Gastrocnemius medialis (tissue), 4 donors: ENCODE measurements around the gene RREB1. TPM values are rescaled to one million over a fixed set of nuclear protein-coding genes. Genes with fewer than 3 reads are reported as not detected.
"Not testable (repeated sequence)": the region's sequence is repeated elsewhere in the genome, so short reads cannot be mapped to it uniquely, and the experiment has no call there.

Source experiments
- ATAC-seq, 2 donors: fragments of 150-250 bp; one replicate each; pipeline ENCODE4 v1.9.1; 2016
- DNase-seq, 2 donors: peaks; one replicate each; pipeline ENCODE4 v3.0.0-alpha.2; 2019
- H3K27ac ChIP-seq, 4 donors: fragments of 200-600 bp; sonication (generic); 1 replicate in 1 of 4; 2 replicates in 3 of 4; pipeline ENCODE4 v1.5.1; 2016 to 2018; ENCODE audit warnings: mild to moderate bottlenecking in 2 of 4, moderate library complexity in 1 of 4
- H3K27me3 ChIP-seq, 3 donors: fragments of 200-600 bp; sonication (generic) in 2 of 3; 1 replicate in 1 of 3; 2 replicates in 2 of 3; pipeline versions ENCODE4 v1.5.1 to v1.6.0; 2016 to 2019; ENCODE audit warnings: mild to moderate bottlenecking in 1 of 3, moderate library complexity in 1 of 3
- H3K36me3 ChIP-seq, 2 donors: fragments of 200-600 bp; sonication (generic) in 1 of 2; one replicate each; pipeline ENCODE4 v1.5.1; 2017 to 2018
- H3K4me1 ChIP-seq, 2 donors: fragments of 200-600 bp; sonication (generic) in 1 of 2; one replicate each; pipeline ENCODE4 v1.5.1; 2016 to 2017; ENCODE audit warnings: mild to moderate bottlenecking in 2 of 2
- H3K4me3 ChIP-seq, 4 donors: fragments of 200-600 bp; sonication (generic) in 3 of 4; 1 replicate in 1 of 4; 2 replicates in 3 of 4; pipeline ENCODE4 v1.5.1; 2016 to 2019; ENCODE audit warnings: mild to moderate bottlenecking in 2 of 4
- H3K9me3 ChIP-seq, 3 donors: fragments of 200-600 bp; sonication (generic) in 2 of 3; 1 replicate in 1 of 3; 2 replicates in 2 of 3; pipeline ENCODE4 v1.5.1; 2016 to 2019
- POLR2A ChIP-seq, 2 donors: fragments of 450-650 bp; IDR thresholded peaks; one replicate each; pipeline ENCODE4 v1.6.1; 2017; ENCODE audit warnings: antibody characterized with exemption in 2 of 2, mild to moderate bottlenecking in 2 of 2, moderate library complexity in 2 of 2
- in situ Hi-C, 4 donors: fragments of 200-750 bp; cut with MboI; loops; one replicate each; pipeline versions ENCODE4 v1.15.0 to v1.8.0; 2017; ENCODE audit warnings: low sequenced_read_pairs in 4 of 4
- intact Hi-C: fragments of 100-400 bp; cut with DNase I; formaldehyde crosslinking; loops from one replicate; pipeline ENCODE4 v1.15.1; 2023; ENCODE audit warnings: low total_unique reads
- total RNA-seq, 4 donors: library from RNA; depleted of rRNA; stranded (reverse); fragments of >200 nt; gene quantifications; one replicate each; pipeline versions ENCODE4 v1.1.0 to v1.2.3, GENCODE V29; 2016
- TF ChIP-seq, protein P1 (sequence below), 5 experiments: fragments of 450-650 bp in 3 of 5; fragments of 200-600 bp in 2 of 5; sonication (generic) in 2 of 5; IDR thresholded peaks in 4 of 5; conservative IDR thresholded peaks in 1 of 5; 1 replicate in 4 of 5; 2 replicates in 1 of 5; pipeline ENCODE4 v1.5.1; 2016 to 2019; ENCODE audit warnings: antibody characterized with exemption in 5 of 5, mild to moderate bottlenecking in 3 of 5, moderate library complexity in 3 of 5

RREB1 gene
- total RNA-seq, 4 donors from 2014 or later = 18.0 to 41.3 (median 39.2) TPM

DNA sequence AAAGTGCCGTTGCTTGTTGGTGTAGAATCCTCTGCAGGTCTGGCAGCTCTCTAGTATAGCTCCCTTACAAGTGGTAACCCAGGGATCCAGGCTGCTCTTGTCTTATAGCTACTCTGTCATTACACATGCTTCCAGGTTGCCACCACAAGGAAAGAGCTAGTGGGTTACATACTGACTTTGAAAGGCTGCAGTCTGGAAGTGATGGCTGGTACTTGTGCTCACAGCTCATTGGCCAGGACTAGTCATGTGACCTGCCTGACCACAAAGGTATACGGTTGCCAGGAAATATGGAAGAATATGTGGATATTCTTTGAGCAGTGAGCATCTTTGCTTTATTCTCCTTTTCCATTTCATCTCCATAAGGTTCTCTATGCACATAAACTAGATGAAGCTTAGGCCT lies 46.0 kb downstream of the RREB1 start:
- H3K4me3 ChIP-seq = no peak overlapping the region
- H3K9me3 ChIP-seq = no peaks in the 10 kb centered on the region
- no peaks in the 10 kb centered on the region for H3K36me3 ChIP-seq
- no peak for DNase-seq
- no peak for ATAC-seq
- in situ Hi-C loops = no loop called here
- peak overlapping the region; percentile 48 to 75 (median 72) for H3K27ac ChIP-seq
- no peaks in the 10 kb centered on the region for H3K27me3 ChIP-seq
- intact Hi-C loops = loop anchor here (5.0 kb wide), 1 partner anchor 101 kb away; no protein-coding TSS in a partner anchor
- H3K4me1 ChIP-seq = peaks cover 70 to 72% of the 10 kb centered on the region in 2 donors
- TF ChIP-seq, protein P1, sequence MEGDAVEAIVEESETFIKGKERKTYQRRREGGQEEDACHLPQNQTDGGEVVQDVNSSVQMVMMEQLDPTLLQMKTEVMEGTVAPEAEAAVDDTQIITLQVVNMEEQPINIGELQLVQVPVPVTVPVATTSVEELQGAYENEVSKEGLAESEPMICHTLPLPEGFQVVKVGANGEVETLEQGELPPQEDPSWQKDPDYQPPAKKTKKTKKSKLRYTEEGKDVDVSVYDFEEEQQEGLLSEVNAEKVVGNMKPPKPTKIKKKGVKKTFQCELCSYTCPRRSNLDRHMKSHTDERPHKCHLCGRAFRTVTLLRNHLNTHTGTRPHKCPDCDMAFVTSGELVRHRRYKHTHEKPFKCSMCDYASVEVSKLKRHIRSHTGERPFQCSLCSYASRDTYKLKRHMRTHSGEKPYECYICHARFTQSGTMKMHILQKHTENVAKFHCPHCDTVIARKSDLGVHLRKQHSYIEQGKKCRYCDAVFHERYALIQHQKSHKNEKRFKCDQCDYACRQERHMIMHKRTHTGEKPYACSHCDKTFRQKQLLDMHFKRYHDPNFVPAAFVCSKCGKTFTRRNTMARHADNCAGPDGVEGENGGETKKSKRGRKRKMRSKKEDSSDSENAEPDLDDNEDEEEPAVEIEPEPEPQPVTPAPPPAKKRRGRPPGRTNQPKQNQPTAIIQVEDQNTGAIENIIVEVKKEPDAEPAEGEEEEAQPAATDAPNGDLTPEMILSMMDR (IDR thresholded peaks at IDR 0.05 in 4 of 5, conservative IDR thresholded peaks at IDR 0.05 in 1 of 5) = no peak
- no peak for TF ChIP-seq POLR2A (IDR thresholded peaks at IDR 0.05)

GRCh38 chr6:7154341-7155139 lies 46.8 kb downstream of the RREB1 start:
- H3K4me1 ChIP-seq = peaks cover 72 to 78% of the 10 kb centered on the region in 2 donors
- TF ChIP-seq POLR2A (IDR thresholded peaks at IDR 0.05) = no peak
- TF ChIP-seq, protein P1 (IDR thresholded peaks at IDR 0.05 in 4 of 5, conservative IDR thresholded peaks at IDR 0.05 in 1 of 5) = no peak
- intact Hi-C loops = loop anchor here (5.0 kb wide), 1 partner anchor 102 kb away; no protein-coding TSS in a partner anchor
- H3K27ac ChIP-seq = peak overlapping the region; percentile 48 to 75 (median 72)
- ATAC-seq (no peak), DNase-seq (no peak)
- H3K36me3 ChIP-seq = no peaks in the 10 kb centered on the region
- no peaks in the 10 kb centered on the region for H3K9me3 ChIP-seq
- in situ Hi-C loops = no loop called here
- no peaks in the 10 kb centered on the region for H3K27me3 ChIP-seq
- H3K4me3 ChIP-seq = no peak overlapping the region

GRCh38 chr6:7155871-7156579 lies 48.3 kb downstream of the RREB1 start:
- TF ChIP-seq POLR2A (IDR thresholded peaks at IDR 0.05) = no peak
- TF ChIP-seq, protein P1 (IDR thresholded peaks at IDR 0.05 in 4 of 5, conservative IDR thresholded peaks at IDR 0.05 in 1 of 5) = no peak
- intact Hi-C loops = no loop called here

DNA sequence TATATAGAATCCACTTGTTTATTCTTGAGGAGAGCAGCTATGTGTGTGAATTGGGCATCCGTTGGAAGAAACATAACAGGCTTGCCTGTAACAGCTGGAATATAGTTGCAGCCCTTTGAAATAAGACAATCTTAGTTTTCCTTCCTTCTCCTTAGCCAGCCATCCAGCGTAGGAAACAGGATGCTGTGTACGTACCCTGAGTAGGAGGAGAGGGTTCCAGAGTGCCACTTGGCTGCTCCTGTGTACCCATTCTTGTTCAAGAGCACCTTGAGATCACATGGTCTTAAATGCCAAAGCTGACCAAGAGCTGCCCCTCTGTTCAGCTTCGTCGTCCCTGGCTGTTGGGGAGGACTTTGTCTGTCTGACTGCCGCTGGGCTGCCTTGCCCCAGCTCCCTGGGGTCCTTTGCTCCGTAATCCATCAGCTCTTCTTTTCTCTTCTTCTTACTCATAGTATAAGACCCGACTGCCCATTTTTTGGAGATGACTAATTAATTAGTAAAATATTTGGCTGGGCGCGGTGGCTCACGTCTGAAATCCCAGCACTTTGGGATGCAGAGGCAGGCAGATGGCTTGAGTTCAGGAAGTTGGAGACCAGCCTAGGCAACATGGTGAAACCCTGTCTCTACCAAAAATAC lies 49.0 kb downstream of the RREB1 start:
- Histone ChIP-seq H3K36me3 (no peaks in the 10 kb centered on the region), H3K27me3 (no peaks in the 10 kb centered on the region), H3K4me3 (no peak overlapping the region), H3K4me1 (peaks cover 71 to 78% of the 10 kb centered on the region in 2 donors), H3K27ac (peak overlapping the region; percentile 48 to 75 (median 72)), H3K9me3 (no peaks in the 10 kb centered on the region)
- DNase-seq (no peak), ATAC-seq (no peak)
- TF ChIP-seq, protein P1 (IDR thresholded peaks at IDR 0.05 in 4 of 5, conservative IDR thresholded peaks at IDR 0.05 in 1 of 5) = no peak
- no peak for TF ChIP-seq POLR2A (IDR thresholded peaks at IDR 0.05)
- intact Hi-C loops = no loop called here
- in situ Hi-C loops = no loop called here

More at GRCh38 chr6:7155871-7156579, 48.3 kb downstream of the RREB1 start:
- no peaks in the 10 kb centered on the region for H3K36me3 ChIP-seq
- H3K27ac ChIP-seq = peak overlapping the region; percentile 48 to 75 (median 72)
- no peak overlapping the region for H3K4me3 ChIP-seq
- DNase-seq (no peak), ATAC-seq (peak; percentile 75 to 81)
- peaks cover 72 to 80% of the 10 kb centered on the region in 2 donors for H3K4me1 ChIP-seq
- no peaks in the 10 kb centered on the region for H3K27me3 ChIP-seq
- no peaks in the 10 kb centered on the region for H3K9me3 ChIP-seq
- in situ Hi-C loops = no loop called here

DNA sequence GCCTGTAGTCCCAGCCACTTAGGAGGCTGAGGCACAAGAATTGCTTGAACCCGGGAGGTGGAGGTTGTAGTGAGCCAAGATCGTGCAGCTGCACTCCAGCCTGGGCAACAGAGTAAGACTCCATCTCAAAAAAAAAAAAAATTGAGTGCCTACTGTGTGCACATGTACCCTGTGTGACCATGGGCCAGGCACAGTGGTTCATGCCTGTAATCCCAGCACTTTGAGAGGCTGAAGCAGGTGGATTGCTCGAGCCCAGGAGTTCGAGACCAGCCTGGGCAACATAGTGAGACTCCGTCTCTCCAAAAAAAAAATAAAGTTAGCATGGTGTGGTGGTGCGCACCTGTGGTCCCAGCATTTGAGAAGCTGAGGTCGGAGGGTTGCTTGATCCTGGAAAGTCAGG lies 49.5 kb downstream of the RREB1 start:
- H3K36me3 ChIP-seq, H3K9me3 ChIP-seq, in situ Hi-C loops, H3K4me3 ChIP-seq, intact Hi-C loops, DNase-seq, H3K27me3 ChIP-seq, ATAC-seq: not testable (repeated sequence)
- H3K27ac ChIP-seq = peak overlapping the region in 2 of 4 donors; percentile 19 to 75
- peaks cover 65 to 77% of the 10 kb centered on the region in 2 donors for H3K4me1 ChIP-seq
